Astrocyte of the cerebellum (primary cell): Measurements from ENCODE around the gene SLC24A4.

Experiments used
- DNase-seq: peaks from one replicate; pipeline ENCODE4 v3.0.0-alpha.2; 2011; ENCODE audit warnings: low read depth
- H3K4me3 ChIP-seq: 2 replicates; pipeline ENCODE4 v1.5.1; 2011; ENCODE audit warnings: mild to moderate bottlenecking, low read depth, low read length, moderate library complexity
- CTCF ChIP-seq: IDR thresholded peaks from 2 replicates; pipeline ENCODE4 v1.5.1; 2012; ENCODE audit warnings: low read length, low read depth, moderate library complexity, mild to moderate bottlenecking; ENCODE audit errors: missing control alignments
- in situ Hi-C: cut with HindIII; loops from 2 replicates; pipeline ENCODE4 v1.10.0; 2017; ENCODE audit warnings: low sequenced_read_pairs

SLC24A4 gene

GRCh38 chr14:92446771-92447170, 123.8 kb downstream of the SLC24A4 start:
- in situ Hi-C loops = no loop called here
- no peak overlapping the region for H3K4me3 ChIP-seq
- DNase-seq = no peak
- TF ChIP-seq CTCF = no peak

- DNase-seq = no peak
- no peak for TF ChIP-seq CTCF
- H3K4me3 ChIP-seq = no peak overlapping the region
- in situ Hi-C loops = no loop called here
These were observed 124.6 kb downstream of the SLC24A4 start for GRCh38 chr14:92447416-92448197.

GRCh38 chr14:92448786-92449185, 125.8 kb downstream of the SLC24A4 start:
- no peak for DNase-seq
- H3K4me3 ChIP-seq = no peak overlapping the region
- TF ChIP-seq CTCF = no peak
- in situ Hi-C loops = no loop called here

GRCh38 chr14:92449404-92450181, 126.6 kb downstream of the SLC24A4 start:
- H3K4me3 ChIP-seq = no peak overlapping the region
- DNase-seq = no peak
- no peak for TF ChIP-seq CTCF
- in situ Hi-C loops = no loop called here

GRCh38 chr14:92450351-92451070, 127.5 kb downstream of the SLC24A4 start:
- no peak for DNase-seq
- no peak overlapping the region for H3K4me3 ChIP-seq
- in situ Hi-C loops = no loop called here
- no peak for TF ChIP-seq CTCF

GRCh38 chr14:92451245-92451644, 128.3 kb downstream of the SLC24A4 start:
- in situ Hi-C loops = no loop called here
- no peak overlapping the region for H3K4me3 ChIP-seq
- DNase-seq = no peak
- no peak for TF ChIP-seq CTCF
